Prostate gland (tissue), 2 donors: ENCODE measurements around the gene ZNRF1. TPM values are rescaled to one million over a fixed set of nuclear protein-coding genes. Genes with fewer than 3 reads are reported as not detected.

ENCODE experiments used
- DNase-seq: peaks from one replicate; pipeline ENCODE4 v3.0.0-alpha.2; 2019; ENCODE audit warnings: low spot score
- H3K27ac ChIP-seq, 2 donors: fragments of 200-600 bp; sonication (generic); 2 replicates each; pipeline ENCODE4 v1.5.1; 2017 to 2019
- H3K27me3 ChIP-seq: fragments of 200-600 bp; sonication (generic); replicated peaks from 2 replicates; pipeline ENCODE4 v1.5.1; 2019; ENCODE audit not compliant: insufficient read depth
- H3K36me3 ChIP-seq, 2 donors: fragments of 200-600 bp; sonication (generic); 1 replicate in 1 of 2; 2 replicates in 1 of 2; pipeline versions ENCODE4 v1.5.1 to v1.8.1; 2017 to 2019
- H3K4me1 ChIP-seq: fragments of 200-600 bp; sonication (generic); replicated peaks from 2 replicates; pipeline ENCODE4 v1.5.1; 2019
- H3K4me3 ChIP-seq, 2 donors: fragments of 200-600 bp; sonication (generic); 2 replicates each; pipeline ENCODE4 v1.5.1; 2017 to 2019
- H3K9me3 ChIP-seq: fragments of 200-600 bp; sonication (generic); 2 replicates; pipeline ENCODE4 v1.5.1; 2017
- CTCF ChIP-seq, 4 experiments: fragments of 200-600 bp in 2 of 4; fragments of 450-650 bp in 2 of 4; sonication (generic) in 2 of 4; IDR thresholded peaks; 1 replicate in 3 of 4; 2 replicates in 1 of 4; pipeline ENCODE4 v1.5.1; 2016 to 2019; ENCODE audit warnings: antibody characterized with exemption in 4 of 4, mild to moderate bottlenecking in 2 of 4, moderate library complexity in 2 of 4
- POLR2A ChIP-seq: fragments of 450-650 bp; IDR thresholded peaks from one replicate; pipeline ENCODE4 v1.6.1; 2016; ENCODE audit warnings: antibody characterized with exemption, mild to moderate bottlenecking
- POLR2AphosphoS5 ChIP-seq: sonication (generic); formaldehyde crosslinking; IDR thresholded peaks from one replicate; pipeline ENCODE4 v1.6.1; 2017; ENCODE audit warnings: antibody characterized with exemption
- WGBS: methylation state at CpG from one replicate; pipeline ENCODE4 v1.1.5; 2018; 5-methylcytosine and 5-hydroxymethylcytosine counted together
- intact Hi-C: fragments of 100-400 bp; cut with DNase I; formaldehyde crosslinking; loops from one replicate; pipeline ENCODE4 v1.14.2; 2022
- total RNA-seq, 2 donors: library from RNA; depleted of rRNA; stranded (reverse); fragments of >200 nt; gene quantifications; one replicate each; pipeline ENCODE4 v1.1.0, GENCODE V29; 2016

Gene ZNRF1
- total RNA-seq, result 10 to 100 TPM; 15.6 to 64.2 TPM

DNA sequence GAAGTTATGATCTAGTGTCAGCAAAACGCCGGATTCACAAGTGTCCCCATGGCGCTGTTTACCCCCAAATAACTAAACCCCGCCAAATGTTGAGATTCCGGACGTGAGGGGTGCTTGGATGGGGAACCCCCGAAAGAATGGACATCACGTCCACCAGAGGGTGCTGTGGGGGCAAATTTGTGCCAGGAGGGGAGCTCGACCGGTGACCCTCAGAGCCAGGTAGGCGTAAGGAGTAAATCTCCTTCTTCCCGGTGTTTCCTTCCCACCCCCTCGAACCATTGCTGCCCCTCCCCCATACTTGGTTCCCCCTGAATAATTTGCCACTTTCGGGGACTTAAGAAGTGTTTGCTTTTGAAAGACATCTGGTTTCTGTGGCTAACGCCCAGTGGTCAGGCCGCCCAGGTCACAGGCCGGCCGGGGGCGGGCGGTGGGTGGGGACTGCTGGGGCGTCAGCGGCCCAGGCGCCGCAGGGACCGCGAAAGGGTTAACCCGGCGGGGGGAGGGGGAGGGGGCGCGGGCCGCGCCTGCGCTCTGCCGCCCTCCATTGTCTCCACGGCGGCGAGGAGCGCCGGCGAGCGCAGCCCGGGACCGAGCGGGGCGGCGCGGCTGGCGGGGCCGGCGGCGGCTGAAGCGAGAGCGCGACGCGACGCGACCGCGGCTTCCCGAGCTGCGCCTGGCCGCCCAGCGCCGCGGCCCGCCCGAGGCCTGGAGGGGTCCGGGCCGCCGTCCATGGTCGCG lies at the start of gene ZNRF1:
Gene ZNRF1, plus strand, starts transcription at position 544 of the 738 bp plus-strand sequence. CDS start 648 bp downstream, outside the sequence.
- H3K36me3 ChIP-seq, result no peaks in the 10 kb centered on the region
- H3K27me3 ChIP-seq, result no peaks in the 10 kb centered on the region
- intact Hi-C loops, result loop anchor here (1.0 kb wide), 1 partner anchor 113 kb away; no protein-coding TSS in a partner anchor
- under 1% methylated on average over 66 of the region's 73 CpGs for WGBS
- H3K9me3 ChIP-seq, result no peaks in the 10 kb centered on the region
- TF ChIP-seq POLR2AphosphoS5 (peak; percentile 35), POLR2A (no peak), CTCF (IDR thresholded peaks at IDR 0.05) (peak; percentile 78 to 87 (median 84))
- peaks cover 2% of the 10 kb centered on the region for H3K4me1 ChIP-seq
- DNase-seq, result peak; percentile 67
- H3K4me3 ChIP-seq, result peak within 1 kb of the TSS; percentile 52 to 71
- peak within 1 kb of the TSS; percentile 75 to 82 for H3K27ac ChIP-seq

- Histone ChIP-seq H3K4me1 (no peaks in the 10 kb centered on the region), H3K27ac (no peak overlapping the region), H3K9me3 (no peaks in the 10 kb centered on the region), H3K36me3 (no peaks in the 10 kb centered on the region), H3K27me3 (no peaks in the 10 kb centered on the region), H3K4me3 (no peak overlapping the region)
- no peak for TF ChIP-seq CTCF (IDR thresholded peaks at IDR 0.05)
- no peak for TF ChIP-seq POLR2A
- TF ChIP-seq POLR2AphosphoS5, result no peak
- DNase-seq, result no peak
- WGBS, result 97% methylated on average over 3 of the region's 3 CpGs
- intact Hi-C loops, result no loop called here
These were observed 49.5 kb upstream of the ZNRF1 start for GRCh38 chr16:74949309-74949708.

GRCh38 chr16:74950511-74950910 lies 48.3 kb upstream of the ZNRF1 start:
- Histone ChIP-seq H3K36me3 (no peaks in the 10 kb centered on the region), H3K4me3 (no peak overlapping the region), H3K27ac (no peak overlapping the region), H3K4me1 (no peaks in the 10 kb centered on the region), H3K27me3 (no peaks in the 10 kb centered on the region), H3K9me3 (no peaks in the 10 kb centered on the region)
- no peak for DNase-seq
- no peak for TF ChIP-seq POLR2AphosphoS5
- no peak for TF ChIP-seq POLR2A
- TF ChIP-seq CTCF (IDR thresholded peaks at IDR 0.05), result no peak
- intact Hi-C loops, result no loop called here
- WGBS, result 89% methylated on average over 7 of the region's 7 CpGs

- H3K36me3 ChIP-seq, result peaks cover 0 to 2% of the 10 kb centered on the region in 2 donors
- H3K9me3 ChIP-seq, result no peaks in the 10 kb centered on the region
- H3K4me3 ChIP-seq, result no peak overlapping the region
- TF ChIP-seq POLR2A (no peak), POLR2AphosphoS5 (no peak), CTCF (IDR thresholded peaks at IDR 0.05) (no peak)
- intact Hi-C loops, result no loop called here
- H3K27ac ChIP-seq, result no peak overlapping the region
- no peaks in the 10 kb centered on the region for H3K4me1 ChIP-seq
- H3K27me3 ChIP-seq, result no peaks in the 10 kb centered on the region
- WGBS, result 93% methylated on average over 11 of the region's 11 CpGs
- DNase-seq, result no peak
These were observed 47.6 kb upstream of the ZNRF1 start for GRCh38 chr16:74951206-74951605.

GRCh38 chr16:74951681-74952080 lies 47.1 kb upstream of the ZNRF1 start:
- H3K9me3 ChIP-seq, result no peaks in the 10 kb centered on the region
- H3K27ac ChIP-seq, result no peak overlapping the region
- WGBS, result 79% methylated on average over 4 of the region's 4 CpGs
- intact Hi-C loops, result no loop called here
- peaks cover 0 to 7% of the 10 kb centered on the region in 2 donors for H3K36me3 ChIP-seq
- no peaks in the 10 kb centered on the region for H3K4me1 ChIP-seq
- no peak for TF ChIP-seq POLR2AphosphoS5
- TF ChIP-seq POLR2A, result no peak
- no peak for TF ChIP-seq CTCF (IDR thresholded peaks at IDR 0.05)
- no peak for DNase-seq
- no peaks in the 10 kb centered on the region for H3K27me3 ChIP-seq
- no peak overlapping the region for H3K4me3 ChIP-seq
